Upper lobe of left lung (tissue), 6 donors: ENCODE data around the gene NCOR2. TPM values are rescaled to one million over a fixed set of nuclear protein-coding genes. Genes with fewer than 3 reads are reported as not detected.
"Not testable (repeated sequence)": the region's sequence is repeated elsewhere in the genome, so short reads cannot be mapped to it uniquely, and the experiment has no call there.

Experiments used
- ATAC-seq, 2 donors: fragments of 200-7000 bp; cut with Tn5 transposase; one replicate each; pipeline ENCODE4 v1.9.1; 2022; ENCODE audit warnings: mild to moderate bottlenecking in 2 of 2, moderate library complexity in 2 of 2; ENCODE audit not compliant: low FRiP score in 2 of 2
- DNase-seq, 2 donors: peaks; one replicate each; pipeline ENCODE4 v3.0.0-alpha.2; 2019 to 2020
- H3K27ac ChIP-seq, 4 donors: fragments of 200-600 bp; sonication (generic); one replicate each; pipeline ENCODE4 v1.5.1; 2016 to 2019
- H3K27me3 ChIP-seq, 4 donors: fragments of 200-600 bp; sonication (generic); one replicate each; pipeline ENCODE4 v1.5.1; 2017 to 2019
- H3K36me3 ChIP-seq, 4 donors: fragments of 200-600 bp; sonication (generic); one replicate each; pipeline ENCODE4 v1.5.1; 2016 to 2019
- H3K4me1 ChIP-seq, 4 donors: fragments of 200-600 bp; sonication (generic); one replicate each; pipeline ENCODE4 v1.5.1; 2018 to 2019
- H3K4me3 ChIP-seq, 4 donors: fragments of 200-600 bp; sonication (generic); one replicate each; pipeline ENCODE4 v1.5.1; 2017 to 2019; ENCODE audit warnings: mild to moderate bottlenecking in 2 of 4, moderate library complexity in 1 of 4
- H3K9me3 ChIP-seq, 4 donors: fragments of 200-600 bp; sonication (generic); one replicate each; pipeline ENCODE4 v1.5.1; 2018 to 2019
- EP300 ChIP-seq, 4 donors: sonication (generic); formaldehyde crosslinking; IDR thresholded peaks; one replicate each; pipeline ENCODE4 v1.5.1; 2017; ENCODE audit warnings: antibody characterized with exemption in 4 of 4, control low read depth in 2 of 4
- POLR2A ChIP-seq, 4 donors: fragments of 450-650 bp; IDR thresholded peaks; one replicate each; pipeline ENCODE4 v1.5.1; 2016 to 2017; ENCODE audit warnings: antibody characterized with exemption in 4 of 4, mild to moderate bottlenecking in 2 of 4
- POLR2AphosphoS5 ChIP-seq, 2 donors: sonication (generic); formaldehyde crosslinking; IDR thresholded peaks; one replicate each; pipeline ENCODE4 v1.5.1; 2017; ENCODE audit warnings: antibody characterized with exemption in 2 of 2
- WGBS, 2 donors: methylation state at CpG; one replicate each; pipeline ENCODE4 v1.1.5; 2017 to 2018; 5-methylcytosine and 5-hydroxymethylcytosine counted together
- total RNA-seq, 6 donors: library from RNA; depleted of rRNA in 4 of 6; stranded (reverse); fragments of >200 nt in 4 of 6; gene quantifications; one replicate each; pipeline versions ENCODE4 v1.1.0 to v1.2.1, GENCODE V29; 2016 to 2021
- TF ChIP-seq, protein P1 (sequence below), 6 experiments: fragments of 450-650 bp in 4 of 6; fragments of 200-600 bp in 2 of 6; sonication (generic) in 2 of 6; IDR thresholded peaks; one replicate each; pipeline ENCODE4 v1.5.1; 2016 to 2019; ENCODE audit warnings: antibody characterized with exemption in 6 of 6
- donor health status: DM: no; HTN: no; CAD: no; lungs with moderate emphysema.
- donor health status: DM: no; HTN: yes; CAD: no; lungs with severe emphysema.

NCOR2 gene
- total RNA-seq, 6 donors from 2014 or later = 188 to 603 (median 373) TPM

DNA sequence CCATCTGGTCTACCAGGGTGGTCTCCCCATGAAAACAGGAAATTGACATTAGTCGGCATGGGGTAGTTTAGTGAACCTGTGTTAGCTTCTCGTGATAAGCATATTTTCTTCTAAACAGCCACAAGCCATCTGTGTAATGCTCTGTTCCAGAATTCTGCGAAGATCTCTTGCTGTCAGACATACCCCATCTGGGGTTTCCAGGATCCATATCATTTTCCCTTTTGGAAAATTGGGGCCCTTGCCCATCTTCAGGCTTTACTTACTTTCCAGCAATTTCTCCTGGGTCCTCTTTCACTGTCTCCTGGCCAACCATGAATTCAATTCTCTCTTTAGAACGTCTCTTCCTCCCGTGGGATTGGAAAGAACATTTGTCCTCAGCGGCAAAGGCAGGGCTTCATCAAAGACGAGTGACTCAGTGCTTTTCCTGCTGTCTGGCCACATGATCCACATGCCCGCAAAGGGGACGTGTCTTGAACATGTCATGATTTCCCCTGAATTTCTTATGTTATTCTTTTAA lies 21.4 kb upstream of the NCOR2 start:
- H3K36me3 ChIP-seq = no peaks in the 10 kb centered on the region
- peak in 1 of 2 donors; percentile 72 for DNase-seq
- H3K9me3 ChIP-seq = no peaks in the 10 kb centered on the region
- no peaks in the 10 kb centered on the region for H3K27me3 ChIP-seq
- ATAC-seq = peak in 1 of 2 donors; percentile 87
- H3K27ac ChIP-seq = peak overlapping the region; percentile 23 to 67 (median 54)
- H3K4me3 ChIP-seq = no peak overlapping the region
- peaks cover 7 to 25% (median 11%) of the 10 kb centered on the region in 4 donors for H3K4me1 ChIP-seq
- WGBS, 2 donors = 37 to 38% methylated on average over 9 of the region's 9 CpGs
- TF ChIP-seq EP300 (IDR thresholded peaks at IDR 0.05) = no peak
- TF ChIP-seq, protein P1, sequence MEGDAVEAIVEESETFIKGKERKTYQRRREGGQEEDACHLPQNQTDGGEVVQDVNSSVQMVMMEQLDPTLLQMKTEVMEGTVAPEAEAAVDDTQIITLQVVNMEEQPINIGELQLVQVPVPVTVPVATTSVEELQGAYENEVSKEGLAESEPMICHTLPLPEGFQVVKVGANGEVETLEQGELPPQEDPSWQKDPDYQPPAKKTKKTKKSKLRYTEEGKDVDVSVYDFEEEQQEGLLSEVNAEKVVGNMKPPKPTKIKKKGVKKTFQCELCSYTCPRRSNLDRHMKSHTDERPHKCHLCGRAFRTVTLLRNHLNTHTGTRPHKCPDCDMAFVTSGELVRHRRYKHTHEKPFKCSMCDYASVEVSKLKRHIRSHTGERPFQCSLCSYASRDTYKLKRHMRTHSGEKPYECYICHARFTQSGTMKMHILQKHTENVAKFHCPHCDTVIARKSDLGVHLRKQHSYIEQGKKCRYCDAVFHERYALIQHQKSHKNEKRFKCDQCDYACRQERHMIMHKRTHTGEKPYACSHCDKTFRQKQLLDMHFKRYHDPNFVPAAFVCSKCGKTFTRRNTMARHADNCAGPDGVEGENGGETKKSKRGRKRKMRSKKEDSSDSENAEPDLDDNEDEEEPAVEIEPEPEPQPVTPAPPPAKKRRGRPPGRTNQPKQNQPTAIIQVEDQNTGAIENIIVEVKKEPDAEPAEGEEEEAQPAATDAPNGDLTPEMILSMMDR (IDR thresholded peaks at IDR 0.05) = no peak
- TF ChIP-seq POLR2A (IDR thresholded peaks at IDR 0.05) = peak in 1 of 4 donors; percentile 17
- peak; percentile 22 to 53 for TF ChIP-seq POLR2AphosphoS5 (IDR thresholded peaks at IDR 0.05)

DNA sequence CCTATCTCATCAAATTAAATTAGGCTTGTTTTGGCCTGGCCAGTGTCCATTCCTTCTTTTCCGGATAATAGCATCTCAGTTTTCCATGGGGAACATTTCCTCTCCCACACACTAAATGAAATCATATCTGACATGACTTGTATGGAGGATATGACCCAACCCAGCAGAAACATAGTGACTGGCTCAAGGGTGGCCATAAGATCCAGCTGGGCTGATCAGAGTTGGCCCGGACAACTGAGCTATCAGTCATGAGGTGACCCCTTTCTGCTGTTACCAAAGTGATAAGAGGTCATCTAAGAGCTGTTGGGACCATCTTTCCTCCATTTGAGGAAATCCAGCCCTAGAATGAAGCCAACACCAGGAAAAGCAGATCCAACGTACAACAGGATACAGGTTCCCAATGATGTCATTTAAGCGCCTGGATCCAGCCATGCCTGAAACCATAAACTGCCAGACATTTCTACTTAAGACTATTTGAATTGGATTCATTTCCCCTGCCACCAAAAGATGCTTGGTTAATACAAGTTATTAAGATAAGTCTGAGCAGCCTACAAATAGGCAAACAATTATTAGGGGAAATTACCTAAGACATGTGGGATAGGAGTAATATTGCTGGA lies 20.7 kb upstream of the NCOR2 start:
- TF ChIP-seq, protein P1 (IDR thresholded peaks at IDR 0.05) = no peak
- TF ChIP-seq EP300 (IDR thresholded peaks at IDR 0.05) (no peak), POLR2AphosphoS5 (IDR thresholded peaks at IDR 0.05) (no peak), POLR2A (IDR thresholded peaks at IDR 0.05) (no peak)
- H3K4me1 ChIP-seq = peaks cover 7 to 24% (median 11%) of the 10 kb centered on the region in 4 donors
- ATAC-seq (no peak), DNase-seq (no peak)
- 83 to 85% methylated on average over 4 of the region's 4 CpGs for WGBS, 2 donors
- no peaks in the 10 kb centered on the region for H3K36me3 ChIP-seq
- no peak overlapping the region for H3K4me3 ChIP-seq
- no peaks in the 10 kb centered on the region for H3K27me3 ChIP-seq
- peak overlapping the region; percentile 23 to 67 (median 54) for H3K27ac ChIP-seq
- no peaks in the 10 kb centered on the region for H3K9me3 ChIP-seq

DNA sequence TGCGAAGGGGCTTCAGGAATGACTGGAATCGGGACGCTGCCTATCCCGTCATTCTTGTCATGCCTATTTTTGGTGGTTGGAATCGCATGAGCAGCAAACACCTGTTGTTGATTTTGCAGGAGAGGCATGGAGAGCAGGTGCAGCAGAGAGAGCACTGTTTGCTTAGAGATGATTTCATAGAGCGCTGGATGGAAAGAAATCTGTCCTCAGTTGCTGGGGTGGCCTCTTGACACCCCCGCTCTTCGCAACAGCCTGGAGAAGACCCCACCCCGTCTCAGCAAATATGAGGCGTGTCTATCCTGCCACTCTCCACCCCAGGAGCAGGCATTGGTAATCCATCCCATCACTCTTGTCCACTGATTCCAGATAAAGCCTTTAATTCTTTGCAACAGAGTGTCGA lies 19.3 kb upstream of the NCOR2 start:
- Histone ChIP-seq H3K36me3 (no peaks in the 10 kb centered on the region), H3K4me1 (peaks cover 15 to 23% (median 19%) of the 10 kb centered on the region in 4 donors), H3K27me3 (no peaks in the 10 kb centered on the region), H3K9me3 (no peaks in the 10 kb centered on the region), H3K4me3 (no peak overlapping the region), H3K27ac (no peak overlapping the region)
- ATAC-seq (peak in 1 of 2 donors; percentile 64), DNase-seq (no peak)
- TF ChIP-seq POLR2A (IDR thresholded peaks at IDR 0.05) (no peak), EP300 (IDR thresholded peaks at IDR 0.05) (no peak), POLR2AphosphoS5 (IDR thresholded peaks at IDR 0.05) (no peak)
- TF ChIP-seq, protein P1 (IDR thresholded peaks at IDR 0.05) = no peak
- 67 to 74% methylated on average over 8 to 11 of the region's 11 CpGs for WGBS, 2 donors

DNA sequence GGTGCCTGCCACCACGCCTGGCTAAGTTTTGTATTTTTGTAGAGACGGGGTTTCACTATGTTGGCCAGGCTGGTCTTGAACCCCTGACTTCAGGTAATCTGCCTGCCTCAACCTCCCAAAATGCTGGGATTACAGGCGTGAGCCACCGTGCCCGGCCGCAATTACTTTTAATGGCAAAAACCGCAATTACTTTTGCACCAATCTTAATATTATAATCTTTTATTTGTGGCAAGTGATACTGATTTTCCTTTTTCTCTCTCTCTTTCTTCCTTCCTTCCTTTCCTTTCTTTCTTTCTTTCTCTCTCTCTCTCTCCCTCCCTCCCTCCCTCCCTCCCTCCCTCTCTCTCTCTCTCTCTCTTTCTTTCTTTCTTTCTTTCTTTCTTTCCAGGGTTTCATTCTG lies 17.1 kb upstream of the NCOR2 start:
- 98 to 100% methylated on average over 7 of the region's 7 CpGs for WGBS, 2 donors
- not testable (repeated sequence) for H3K4me3 ChIP-seq, H3K36me3 ChIP-seq, DNase-seq, H3K27ac ChIP-seq, H3K9me3 ChIP-seq, ATAC-seq, H3K27me3 ChIP-seq
- H3K4me1 ChIP-seq = peaks cover 15 to 23% (median 19%) of the 10 kb centered on the region in 4 donors

DNA sequence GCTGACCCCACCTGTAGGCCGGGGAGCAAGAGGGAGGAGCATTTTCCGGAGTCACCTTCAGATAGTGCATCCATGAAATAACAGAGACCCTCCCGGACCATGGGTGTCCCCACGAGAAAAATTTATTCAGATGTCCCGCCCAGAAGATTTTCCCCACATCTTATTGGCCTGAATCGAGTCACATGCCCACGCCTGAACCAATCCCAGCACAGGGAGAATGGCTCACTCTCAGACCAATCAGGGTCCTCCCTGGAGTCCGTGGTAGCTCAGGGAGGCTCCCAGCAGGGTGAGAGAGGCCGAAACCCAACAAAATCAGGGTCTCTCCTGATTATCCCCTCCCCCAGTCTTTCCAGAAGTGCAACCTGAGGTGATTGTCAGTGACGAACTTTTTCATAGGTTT lies 16.4 kb upstream of the NCOR2 start:
- no peak for ATAC-seq
- Histone ChIP-seq H3K27ac (no peak overlapping the region), H3K36me3 (no peaks in the 10 kb centered on the region), H3K27me3 (no peaks in the 10 kb centered on the region), H3K4me3 (no peak overlapping the region), H3K4me1 (peaks cover 11 to 16% (median 15%) of the 10 kb centered on the region in 4 donors), H3K9me3 (no peaks in the 10 kb centered on the region)
- TF ChIP-seq POLR2AphosphoS5 (IDR thresholded peaks at IDR 0.05) = no peak
- TF ChIP-seq, protein P1 (IDR thresholded peaks at IDR 0.05) = no peak
- no peak for TF ChIP-seq POLR2A (IDR thresholded peaks at IDR 0.05)
- TF ChIP-seq EP300 (IDR thresholded peaks at IDR 0.05) = no peak
- no peak for DNase-seq
- WGBS, 2 donors = 94 to 95% methylated on average over 10 of the region's 10 CpGs
